ENCODE measurements around the gene MS4A10.

MS4A10 gene

DNA sequence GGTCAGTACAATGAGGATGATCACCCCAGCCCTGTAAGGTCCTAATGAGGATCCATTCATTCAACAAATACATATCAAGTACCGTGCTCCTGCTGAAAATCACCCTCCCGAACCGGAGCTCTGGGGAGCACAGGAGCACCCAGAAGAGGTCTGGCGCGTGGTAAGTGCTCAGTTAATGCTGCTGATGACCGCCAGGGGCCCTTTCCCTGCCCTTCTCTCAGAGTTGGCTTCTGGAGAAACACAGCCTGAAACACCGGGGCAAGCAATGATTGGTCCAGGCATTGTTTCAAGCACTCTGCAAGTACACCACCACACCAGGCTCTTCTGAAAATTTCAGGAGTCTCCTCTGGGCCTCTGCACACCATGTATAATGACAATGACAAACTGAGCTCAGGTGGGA lies 53.0 kb downstream of the MS4A10 start:
- TF ChIP-seq RAD21 (IDR thresholded peaks at IDR 0.05; ENCODE audit: low read depth), result no peak
- TF ChIP-seq NFIC (IDR thresholded peaks at IDR 0.05), result no peak
- TF ChIP-seq CEBPB (IDR thresholded peaks at IDR 0.05), result no peak
- no peak for TF ChIP-seq MAX (IDR thresholded peaks at IDR 0.05)
- TF ChIP-seq, protein P1, sequence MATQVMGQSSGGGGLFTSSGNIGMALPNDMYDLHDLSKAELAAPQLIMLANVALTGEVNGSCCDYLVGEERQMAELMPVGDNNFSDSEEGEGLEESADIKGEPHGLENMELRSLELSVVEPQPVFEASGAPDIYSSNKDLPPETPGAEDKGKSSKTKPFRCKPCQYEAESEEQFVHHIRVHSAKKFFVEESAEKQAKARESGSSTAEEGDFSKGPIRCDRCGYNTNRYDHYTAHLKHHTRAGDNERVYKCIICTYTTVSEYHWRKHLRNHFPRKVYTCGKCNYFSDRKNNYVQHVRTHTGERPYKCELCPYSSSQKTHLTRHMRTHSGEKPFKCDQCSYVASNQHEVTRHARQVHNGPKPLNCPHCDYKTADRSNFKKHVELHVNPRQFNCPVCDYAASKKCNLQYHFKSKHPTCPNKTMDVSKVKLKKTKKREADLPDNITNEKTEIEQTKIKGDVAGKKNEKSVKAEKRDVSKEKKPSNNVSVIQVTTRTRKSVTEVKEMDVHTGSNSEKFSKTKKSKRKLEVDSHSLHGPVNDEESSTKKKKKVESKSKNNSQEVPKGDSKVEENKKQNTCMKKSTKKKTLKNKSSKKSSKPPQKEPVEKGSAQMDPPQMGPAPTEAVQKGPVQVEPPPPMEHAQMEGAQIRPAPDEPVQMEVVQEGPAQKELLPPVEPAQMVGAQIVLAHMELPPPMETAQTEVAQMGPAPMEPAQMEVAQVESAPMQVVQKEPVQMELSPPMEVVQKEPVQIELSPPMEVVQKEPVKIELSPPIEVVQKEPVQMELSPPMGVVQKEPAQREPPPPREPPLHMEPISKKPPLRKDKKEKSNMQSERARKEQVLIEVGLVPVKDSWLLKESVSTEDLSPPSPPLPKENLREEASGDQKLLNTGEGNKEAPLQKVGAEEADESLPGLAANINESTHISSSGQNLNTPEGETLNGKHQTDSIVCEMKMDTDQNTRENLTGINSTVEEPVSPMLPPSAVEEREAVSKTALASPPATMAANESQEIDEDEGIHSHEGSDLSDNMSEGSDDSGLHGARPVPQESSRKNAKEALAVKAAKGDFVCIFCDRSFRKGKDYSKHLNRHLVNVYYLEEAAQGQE (IDR thresholded peaks at IDR 0.05; ENCODE audit: low read depth), result no peak
- no peak for TF ChIP-seq ZBTB7A (IDR thresholded peaks at IDR 0.05; ENCODE audit: low read depth)
- TF ChIP-seq FOXM1 (IDR thresholded peaks at IDR 0.05; ENCODE audit: borderline replicate concordance, low read depth), result no peak
- TF ChIP-seq, protein P2, sequence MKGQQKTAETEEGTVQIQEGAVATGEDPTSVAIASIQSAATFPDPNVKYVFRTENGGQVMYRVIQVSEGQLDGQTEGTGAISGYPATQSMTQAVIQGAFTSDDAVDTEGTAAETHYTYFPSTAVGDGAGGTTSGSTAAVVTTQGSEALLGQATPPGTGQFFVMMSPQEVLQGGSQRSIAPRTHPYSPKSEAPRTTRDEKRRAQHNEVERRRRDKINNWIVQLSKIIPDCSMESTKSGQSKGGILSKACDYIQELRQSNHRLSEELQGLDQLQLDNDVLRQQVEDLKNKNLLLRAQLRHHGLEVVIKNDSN (IDR thresholded peaks at IDR 0.05), result no peak
- TF ChIP-seq TAF1 (IDR thresholded peaks at IDR 0.05; ENCODE audit: low read depth), result no peak
- TF ChIP-seq EGR1 (IDR thresholded peaks at IDR 0.05), result no peak
- TF ChIP-seq TCF12 (IDR thresholded peaks at IDR 0.05; ENCODE audit: low read depth), result no peak

GRCh38 chr11:60840470-60841430 lies 55.6 kb downstream of the MS4A10 start:
- TF ChIP-seq ZBTB7A (IDR thresholded peaks at IDR 0.05; ENCODE audit: low read depth) (no peak), TCF12 (IDR thresholded peaks at IDR 0.05; ENCODE audit: low read depth) (no peak), TEAD4 (IDR thresholded peaks at IDR 0.05) (no peak)

GRCh38 chr11:60841797-60842667 lies 56.9 kb downstream of the MS4A10 start, which contains the start of gene CCDC86:
CCDC86 (plus strand) TSS chr11:60842113; CDS start chr11:60842125, 12 bp downstream.
- peak; percentile 71 for TF ChIP-seq TCF12 (IDR thresholded peaks at IDR 0.05; ENCODE audit: low read depth)
- no peak for TF ChIP-seq FOXM1 (IDR thresholded peaks at IDR 0.05; ENCODE audit: borderline replicate concordance, low read depth)
- peak; percentile 42; the same call in 1 of the 2 replicates for TF ChIP-seq EP300 (IDR thresholded peaks at IDR 0.05; ENCODE audit: borderline replicate concordance)
- TF ChIP-seq YY1 (IDR thresholded peaks at IDR 0.05; ENCODE audit: low read depth), result peak; percentile 98
- TF ChIP-seq, protein P1 (IDR thresholded peaks at IDR 0.05; ENCODE audit: low read depth), result no peak
- TF ChIP-seq CREB1 (IDR thresholded peaks at IDR 0.05; ENCODE audit: low read depth), result peak; percentile 100
- no peak for TF ChIP-seq NFIC (IDR thresholded peaks at IDR 0.05)
- TF ChIP-seq TAF1 (IDR thresholded peaks at IDR 0.05; ENCODE audit: low read depth), result peak; percentile 82
- TF ChIP-seq ZBTB7A (IDR thresholded peaks at IDR 0.05; ENCODE audit: low read depth), result peak; percentile 55; the same call in 1 of the 2 replicates
- no peak for TF ChIP-seq CEBPB (IDR thresholded peaks at IDR 0.05)
- TF ChIP-seq EGR1 (IDR thresholded peaks at IDR 0.05), result no peak
- TF ChIP-seq MAX (IDR thresholded peaks at IDR 0.05), result peak; percentile 100
- no peak for TF ChIP-seq RAD21 (IDR thresholded peaks at IDR 0.05; ENCODE audit: low read depth)
- TF ChIP-seq TEAD4 (IDR thresholded peaks at IDR 0.05), result no peak
- TF ChIP-seq, protein P2 (IDR thresholded peaks at IDR 0.05), result peak; percentile 82

GRCh38 chr11:60842668-60843600 lies 57.8 kb downstream of the MS4A10 start:
- TF ChIP-seq TEAD4 (IDR thresholded peaks at IDR 0.05), result no peak
- TF ChIP-seq, protein P1 (IDR thresholded peaks at IDR 0.05; ENCODE audit: low read depth), result no peak
- TF ChIP-seq ZBTB7A (IDR thresholded peaks at IDR 0.05; ENCODE audit: low read depth), result no peak
- TF ChIP-seq NFIC (IDR thresholded peaks at IDR 0.05), result no peak
- TF ChIP-seq FOXM1 (IDR thresholded peaks at IDR 0.05; ENCODE audit: borderline replicate concordance, low read depth), result no peak
- TF ChIP-seq TCF12 (IDR thresholded peaks at IDR 0.05; ENCODE audit: low read depth), result no peak
- no peak for TF ChIP-seq EP300 (IDR thresholded peaks at IDR 0.05; ENCODE audit: borderline replicate concordance)
